Neutrophil (primary cell): ENCODE measurements around the gene STXBP4.

ENCODE experiments used
- H3K27ac ChIP-seq: fragments of 200-600 bp; sonication (generic); 2 replicates; pipeline ENCODE4 v1.5.1; 2016; ENCODE audit warnings: mild to moderate bottlenecking, moderate library complexity
- H3K27me3 ChIP-seq: fragments of 200-600 bp; sonication (generic); 2 replicates; pipeline ENCODE4 v1.6.0; 2016; ENCODE audit warnings: mild to moderate bottlenecking
- H3K36me3 ChIP-seq: fragments of 200-600 bp; sonication (generic); 2 replicates; pipeline ENCODE4 v1.5.1; 2017
- H3K4me1 ChIP-seq, 2 experiments: fragments of 200-600 bp in 1 of 2; sonication (generic) in 1 of 2; 1 replicate in 1 of 2; 2 replicates in 1 of 2; pipeline versions ENCODE4 v1.5.1 to v1.6.1; 2013 to 2016; ENCODE audit warnings: low read depth in 1 of 2, low read length in 1 of 2, mild to moderate bottlenecking in 1 of 2, moderate library complexity in 1 of 2; ENCODE audit not compliant: control insufficient read depth in 1 of 2, insufficient read depth in 1 of 2
- H3K4me3 ChIP-seq, 2 experiments: fragments of 200-600 bp in 1 of 2; sonication (generic) in 1 of 2; 1 replicate in 1 of 2; 2 replicates in 1 of 2; pipeline ENCODE4 v1.5.1; 2013 to 2016; ENCODE audit warnings: low read depth in 1 of 2, low read length in 1 of 2, mild to moderate bottlenecking in 1 of 2, moderate library complexity in 1 of 2
- H3K9me3 ChIP-seq: fragments of 200-600 bp; sonication (generic); 2 replicates; pipeline ENCODE4 v1.5.1; 2016
- CTCF ChIP-seq: fragments of 200-600 bp; sonication (generic); IDR thresholded peaks from 2 replicates; pipeline ENCODE4 v1.5.1; 2016; ENCODE audit warnings: antibody characterized with exemption

The STXBP4 gene

GRCh38 chr17:54968262-54968987 is at the start of gene STXBP4, which contains the start of gene COX11:
STXBP4 (plus strand) TSS chr17:54968765; CDS start chr17:54986220, 17,455 bp downstream.
COX11 (minus strand) TSS chr17:54968654; CDS start chr17:54968646, 8 bp downstream.
- peak within 1 kb of the TSS; percentile 56 for H3K27ac ChIP-seq
- H3K27me3 ChIP-seq = no peaks in the 10 kb centered on the region
- H3K4me3 ChIP-seq = peak within 1 kb of the TSS; percentile 79 to 83
- H3K36me3 ChIP-seq = peaks cover 15% of the 10 kb centered on the region
- H3K4me1 ChIP-seq = peaks cover 12 to 17% of the 10 kb centered on the region in 2 experiments
- TF ChIP-seq CTCF = no peak
- H3K9me3 ChIP-seq = no peaks in the 10 kb centered on the region

- H3K4me3 ChIP-seq = no peak overlapping the region
- no peaks in the 10 kb centered on the region for H3K36me3 ChIP-seq
- no peaks in the 10 kb centered on the region for H3K9me3 ChIP-seq
- no peaks in the 10 kb centered on the region for H3K27me3 ChIP-seq
- TF ChIP-seq CTCF = no peak
- no peaks in the 10 kb centered on the region for H3K4me1 ChIP-seq
- no peak overlapping the region for H3K27ac ChIP-seq
Observed at GRCh38 chr17:54919425-54919824, 49.1 kb upstream of the STXBP4 start.

GRCh38 chr17:54920819-54921218 is 47.7 kb upstream of the STXBP4 start:
- no peaks in the 10 kb centered on the region for H3K4me1 ChIP-seq
- no peak for TF ChIP-seq CTCF
- no peak overlapping the region for H3K4me3 ChIP-seq
- no peak overlapping the region for H3K27ac ChIP-seq
- H3K9me3 ChIP-seq = no peaks in the 10 kb centered on the region
- no peaks in the 10 kb centered on the region for H3K27me3 ChIP-seq
- no peaks in the 10 kb centered on the region for H3K36me3 ChIP-seq

GRCh38 chr17:54924405-54924804 is 44.2 kb upstream of the STXBP4 start:
- H3K4me1 ChIP-seq = no peaks in the 10 kb centered on the region
- no peaks in the 10 kb centered on the region for H3K36me3 ChIP-seq
- no peak overlapping the region for H3K27ac ChIP-seq
- no peak for TF ChIP-seq CTCF
- no peaks in the 10 kb centered on the region for H3K9me3 ChIP-seq
- H3K27me3 ChIP-seq = no peaks in the 10 kb centered on the region
- H3K4me3 ChIP-seq = no peak overlapping the region

GRCh38 chr17:54927525-54927924 is 41.0 kb upstream of the STXBP4 start:
- Histone ChIP-seq H3K9me3 (no peaks in the 10 kb centered on the region), H3K27ac (no peak overlapping the region), H3K27me3 (no peaks in the 10 kb centered on the region), H3K36me3 (no peaks in the 10 kb centered on the region), H3K4me3 (no peak overlapping the region), H3K4me1 (no peaks in the 10 kb centered on the region)
- no peak for TF ChIP-seq CTCF
